ENCODE measurements around the gene C1QL2. TPM values are rescaled to one million over a fixed set of nuclear protein-coding genes. Genes with fewer than 3 reads are reported as not detected.

Gene C1QL2
- total RNA-seq, 4 donors from 2014 or later = not detected

GRCh38 chr2:119122663-119123062 is 35.9 kb downstream of the C1QL2 start:
- no peak overlapping the region for H3K4me3 ChIP-seq
- H3K36me3 ChIP-seq = no peaks in the 10 kb centered on the region
- no peak for ATAC-seq
- no peak overlapping the region for H3K27ac ChIP-seq
- no peaks in the 10 kb centered on the region for H3K9me3 ChIP-seq
- WGBS, 2 donors (ENCODE audit: low coverage in 1 of 2) = 69 to 82% methylated on average over 4 to 5 of the region's 5 CpGs
- TF ChIP-seq POLR2AphosphoS5 (IDR thresholded peaks at IDR 0.05) (no peak), POLR2A (IDR thresholded peaks at IDR 0.05) (no peak), EP300 (IDR thresholded peaks at IDR 0.05) (no peak), CTCF (IDR thresholded peaks at IDR 0.05) (no peak)
- no peaks in the 10 kb centered on the region for H3K4me1 ChIP-seq
- peaks cover 88% of the 10 kb centered on the region for H3K27me3 ChIP-seq

DNA sequence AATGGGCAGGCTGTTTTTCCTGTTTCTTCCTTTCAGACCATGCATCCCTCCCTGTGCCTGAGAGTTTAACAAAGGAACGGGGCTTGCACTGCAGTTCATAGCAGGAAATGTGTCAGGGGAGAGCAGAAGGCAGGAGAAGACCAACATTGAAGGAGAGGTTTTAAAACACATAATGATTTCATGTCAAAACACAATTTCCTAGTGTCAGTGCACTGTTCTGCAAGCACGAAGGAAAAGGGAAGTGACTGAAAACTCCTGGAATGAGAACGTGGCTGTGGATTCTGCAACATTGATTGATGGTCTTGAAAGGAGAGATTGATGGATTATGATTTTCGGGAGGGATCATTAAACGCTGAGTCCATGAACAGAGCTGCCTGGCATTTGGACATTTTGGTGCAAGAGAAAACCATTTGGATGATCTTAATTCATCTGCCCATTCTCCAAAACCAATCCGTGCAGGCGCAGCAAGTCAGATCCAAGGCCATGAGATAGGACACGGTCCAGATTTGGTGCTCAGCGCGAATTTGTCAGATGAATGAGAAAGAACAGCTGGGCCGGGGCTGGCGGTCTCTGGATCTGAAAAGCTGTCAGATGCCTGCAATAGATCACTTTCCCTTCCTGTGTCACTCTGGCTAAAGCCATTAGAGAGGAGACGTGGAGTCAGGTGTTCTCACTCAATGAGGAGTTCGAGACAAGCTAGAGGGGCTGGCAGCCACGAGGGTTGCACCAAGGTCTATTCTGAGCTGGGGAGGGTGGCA is 38.4 kb downstream of the C1QL2 start:
- H3K9me3 ChIP-seq = no peaks in the 10 kb centered on the region
- ATAC-seq = no peak
- WGBS, 2 donors (ENCODE audit: low coverage in 1 of 2) = 0 to 14% methylated on average over 4 to 13 of the region's 15 CpGs
- H3K27ac ChIP-seq = no peak overlapping the region
- H3K27me3 ChIP-seq = peaks cover 88% of the 10 kb centered on the region
- no peak overlapping the region for H3K4me3 ChIP-seq
- H3K36me3 ChIP-seq = no peaks in the 10 kb centered on the region
- TF ChIP-seq POLR2A (IDR thresholded peaks at IDR 0.05) = no peak
- no peak for TF ChIP-seq POLR2AphosphoS5 (IDR thresholded peaks at IDR 0.05)
- TF ChIP-seq EP300 (IDR thresholded peaks at IDR 0.05) = no peak
- no peaks in the 10 kb centered on the region for H3K4me1 ChIP-seq

GRCh38 chr2:119119076-119119785 is 39.3 kb downstream of the C1QL2 start:
- peaks cover 88% of the 10 kb centered on the region for H3K27me3 ChIP-seq

GRCh38 chr2:119117891-119118882 is 40.4 kb downstream of the C1QL2 start:
- TF ChIP-seq POLR2AphosphoS5 (IDR thresholded peaks at IDR 0.05) (no peak), POLR2A (IDR thresholded peaks at IDR 0.05) (no peak), CTCF (IDR thresholded peaks at IDR 0.05) (no peak), EP300 (IDR thresholded peaks at IDR 0.05) (no peak)
- no peak for ATAC-seq
- Histone ChIP-seq H3K4me1 (no peaks in the 10 kb centered on the region), H3K9me3 (no peaks in the 10 kb centered on the region), H3K27ac (no peak overlapping the region), H3K4me3 (no peak overlapping the region), H3K36me3 (no peaks in the 10 kb centered on the region), H3K27me3 (peaks cover 85% of the 10 kb centered on the region)
- 75 to 82% methylated on average over 4 to 6 of the region's 9 CpGs for WGBS, 2 donors (ENCODE audit: low coverage in 1 of 2)

More at GRCh38 chr2:119119076-119119785, 39.3 kb downstream of the C1QL2 start:
- no peaks in the 10 kb centered on the region for H3K4me1 ChIP-seq
- WGBS, 2 donors (ENCODE audit: low coverage in 1 of 2) = 7 to 41% methylated on average over 5 to 7 of the region's 8 CpGs
- no peak for TF ChIP-seq POLR2A (IDR thresholded peaks at IDR 0.05)
- no peak for TF ChIP-seq EP300 (IDR thresholded peaks at IDR 0.05)
- no peak for TF ChIP-seq CTCF (IDR thresholded peaks at IDR 0.05)
- TF ChIP-seq POLR2AphosphoS5 (IDR thresholded peaks at IDR 0.05) = no peak
- no peak overlapping the region for H3K27ac ChIP-seq
- no peaks in the 10 kb centered on the region for H3K36me3 ChIP-seq
- H3K4me3 ChIP-seq = no peak overlapping the region
- no peaks in the 10 kb centered on the region for H3K9me3 ChIP-seq
- no peak for ATAC-seq

DNA sequence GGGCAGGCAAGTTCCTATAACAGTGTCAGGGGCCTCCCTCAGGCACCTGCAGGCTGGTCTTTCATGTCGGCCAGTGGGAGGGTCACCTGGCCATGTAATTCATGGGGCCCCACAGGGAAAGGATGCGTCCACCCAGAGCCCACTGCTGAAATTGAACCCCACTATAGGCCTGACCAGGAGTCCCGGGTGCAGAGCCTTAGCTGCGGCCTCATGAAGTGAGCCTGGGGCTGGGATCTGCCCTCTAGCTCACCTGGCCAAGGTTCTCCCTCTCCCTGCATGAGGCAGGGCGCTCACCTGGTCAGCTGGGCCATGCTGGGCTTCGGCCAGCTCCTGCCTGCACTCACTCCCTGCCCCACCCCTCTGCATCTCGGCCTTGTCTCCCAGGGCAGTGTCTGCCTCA is 41.1 kb downstream of the C1QL2 start:
- peaks cover 0 to under 1% (median 0%) of the 10 kb centered on the region in 3 donors for H3K9me3 ChIP-seq
- no peaks in the 10 kb centered on the region for H3K36me3 ChIP-seq
- ATAC-seq = no peak
- H3K27me3 ChIP-seq = peaks cover 88% of the 10 kb centered on the region
- WGBS, 2 donors (ENCODE audit: low coverage in 1 of 2) = 67% methylated on average over 2 of the region's 7 CpGs; no CpG with 5 or more reads in 1 of the 2 donors
- no peak overlapping the region for H3K27ac ChIP-seq
- TF ChIP-seq CTCF (IDR thresholded peaks at IDR 0.05) (no peak), POLR2AphosphoS5 (IDR thresholded peaks at IDR 0.05) (no peak), EP300 (IDR thresholded peaks at IDR 0.05) (no peak), POLR2A (IDR thresholded peaks at IDR 0.05) (no peak)
- no peak overlapping the region for H3K4me3 ChIP-seq
- no peaks in the 10 kb centered on the region for H3K4me1 ChIP-seq

All from gastroesophageal sphincter (tissue), 4 donors.